GM23248 (cell line): ENCODE data around the gene NFATC2.

Experiments
- EZH2 ChIP-seq: fragments of 200-600 bp; sonication (generic); IDR thresholded peaks from 2 replicates; pipeline ENCODE4 v1.6.1; 2018; ENCODE audit warnings: antibody characterized with exemption, mild to moderate bottlenecking; ENCODE audit not compliant: insufficient read depth, poor library complexity, severe bottlenecking
- EZH2phosphoT487 ChIP-seq: fragments of 200-600 bp; sonication (generic); IDR thresholded peaks from 2 replicates; pipeline ENCODE4 v1.6.1; 2018; ENCODE audit warnings: antibody characterized with exemption, moderate library complexity, mild to moderate bottlenecking, low read depth; ENCODE audit not compliant: insufficient read depth

DNA sequence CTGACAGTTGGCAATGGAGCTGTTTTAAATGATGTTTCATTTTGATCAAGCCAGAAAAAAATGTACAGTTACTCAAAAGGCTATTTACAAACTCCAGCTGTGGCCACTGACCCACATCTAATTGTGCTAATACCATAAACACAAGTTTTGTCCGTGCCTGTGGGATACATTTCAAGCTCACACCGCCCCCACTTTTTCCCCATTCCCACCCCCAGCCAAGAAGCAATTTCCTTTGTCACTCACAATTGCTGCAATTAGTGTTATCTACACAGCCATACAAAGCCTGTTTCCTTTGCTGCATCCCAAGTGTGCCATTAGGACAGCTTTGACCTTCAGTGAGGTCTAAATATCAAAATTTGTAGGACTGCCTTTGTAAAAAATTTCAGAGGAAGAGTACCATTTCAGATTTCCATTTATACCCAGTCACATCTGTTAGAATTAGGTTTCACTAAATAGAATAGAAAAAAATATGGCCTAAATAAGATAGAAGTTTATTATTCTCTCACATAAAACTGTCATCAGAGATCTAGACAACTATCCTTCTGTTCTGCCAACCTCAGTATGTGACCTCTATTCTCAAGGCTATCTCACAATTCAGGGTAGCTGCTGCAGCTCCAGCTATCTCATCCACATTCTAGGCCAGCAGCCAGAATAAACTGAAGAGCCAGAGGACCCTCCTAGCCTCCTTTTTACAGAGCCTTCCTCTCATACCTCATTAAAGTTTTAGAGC, 202.6 kb downstream of the NFATC2 start:
- no peak for TF ChIP-seq EZH2
- no peak for TF ChIP-seq EZH2phosphoT487
